ENCODE results near the gene ATP9B.

ATP9B gene

GRCh38 chr18:79042276-79042675 lies 26.9 kb upstream of the ATP9B start:
- H3K27me3 ChIP-seq (replicated peaks; ENCODE audit: control insufficient read depth, insufficient read depth, low read length) = no peaks in the 10 kb centered on the region
- no peaks in the 10 kb centered on the region for H3K36me3 ChIP-seq (ENCODE audit: control insufficient read depth, insufficient read depth, low read length)
- H3K4me3 ChIP-seq (replicated peaks; ENCODE audit: low read depth, low read length) = no peak overlapping the region
- DNase-seq (ENCODE audit: extremely low read depth, insufficient read length) = no peak
- TF ChIP-seq, protein P1, sequence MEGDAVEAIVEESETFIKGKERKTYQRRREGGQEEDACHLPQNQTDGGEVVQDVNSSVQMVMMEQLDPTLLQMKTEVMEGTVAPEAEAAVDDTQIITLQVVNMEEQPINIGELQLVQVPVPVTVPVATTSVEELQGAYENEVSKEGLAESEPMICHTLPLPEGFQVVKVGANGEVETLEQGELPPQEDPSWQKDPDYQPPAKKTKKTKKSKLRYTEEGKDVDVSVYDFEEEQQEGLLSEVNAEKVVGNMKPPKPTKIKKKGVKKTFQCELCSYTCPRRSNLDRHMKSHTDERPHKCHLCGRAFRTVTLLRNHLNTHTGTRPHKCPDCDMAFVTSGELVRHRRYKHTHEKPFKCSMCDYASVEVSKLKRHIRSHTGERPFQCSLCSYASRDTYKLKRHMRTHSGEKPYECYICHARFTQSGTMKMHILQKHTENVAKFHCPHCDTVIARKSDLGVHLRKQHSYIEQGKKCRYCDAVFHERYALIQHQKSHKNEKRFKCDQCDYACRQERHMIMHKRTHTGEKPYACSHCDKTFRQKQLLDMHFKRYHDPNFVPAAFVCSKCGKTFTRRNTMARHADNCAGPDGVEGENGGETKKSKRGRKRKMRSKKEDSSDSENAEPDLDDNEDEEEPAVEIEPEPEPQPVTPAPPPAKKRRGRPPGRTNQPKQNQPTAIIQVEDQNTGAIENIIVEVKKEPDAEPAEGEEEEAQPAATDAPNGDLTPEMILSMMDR (IDR thresholded peaks at IDR 0.05; ENCODE audit: insufficient read depth, low read length, poor library complexity, severe bottlenecking) = no peak

GRCh38 chr18:79043288-79043687 lies 25.9 kb upstream of the ATP9B start:
- H3K36me3 ChIP-seq (ENCODE audit: control insufficient read depth, insufficient read depth, low read length) = no peaks in the 10 kb centered on the region
- H3K4me3 ChIP-seq (replicated peaks; ENCODE audit: low read depth, low read length) = no peak overlapping the region
- TF ChIP-seq, protein P1 (IDR thresholded peaks at IDR 0.05; ENCODE audit: insufficient read depth, low read length, poor library complexity, severe bottlenecking) = no peak
- H3K27me3 ChIP-seq (replicated peaks; ENCODE audit: control insufficient read depth, insufficient read depth, low read length) = no peaks in the 10 kb centered on the region
- DNase-seq (ENCODE audit: extremely low read depth, insufficient read length) = no peak

DNA sequence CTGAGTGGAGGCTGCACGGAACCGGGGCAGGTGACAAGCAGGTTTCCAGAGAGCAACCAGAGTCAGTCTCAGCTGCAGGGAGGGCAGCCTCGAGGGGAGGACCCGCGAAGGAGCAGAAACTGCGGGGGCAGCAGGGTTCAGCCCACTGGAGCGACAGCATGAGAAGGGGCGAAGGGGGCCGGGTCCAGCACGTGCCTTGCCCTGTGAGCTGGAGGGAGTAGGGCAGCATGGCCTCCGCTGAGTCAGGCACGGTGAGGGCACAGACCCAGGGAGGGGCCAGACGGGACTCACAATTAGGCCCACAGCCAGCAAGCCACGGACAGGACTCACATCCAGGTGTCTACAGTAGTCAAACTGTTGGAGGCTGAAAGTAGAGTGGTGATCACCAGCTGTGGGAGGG lies 22.7 kb upstream of the ATP9B start:
- no peak overlapping the region for H3K4me3 ChIP-seq (replicated peaks; ENCODE audit: low read depth, low read length)
- DNase-seq (ENCODE audit: extremely low read depth, insufficient read length) = no peak
- no peaks in the 10 kb centered on the region for H3K27me3 ChIP-seq (replicated peaks; ENCODE audit: control insufficient read depth, insufficient read depth, low read length)
- TF ChIP-seq, protein P1 (IDR thresholded peaks at IDR 0.05; ENCODE audit: insufficient read depth, low read length, poor library complexity, severe bottlenecking) = no peak
- H3K36me3 ChIP-seq (ENCODE audit: control insufficient read depth, insufficient read depth, low read length) = no peaks in the 10 kb centered on the region

DNA sequence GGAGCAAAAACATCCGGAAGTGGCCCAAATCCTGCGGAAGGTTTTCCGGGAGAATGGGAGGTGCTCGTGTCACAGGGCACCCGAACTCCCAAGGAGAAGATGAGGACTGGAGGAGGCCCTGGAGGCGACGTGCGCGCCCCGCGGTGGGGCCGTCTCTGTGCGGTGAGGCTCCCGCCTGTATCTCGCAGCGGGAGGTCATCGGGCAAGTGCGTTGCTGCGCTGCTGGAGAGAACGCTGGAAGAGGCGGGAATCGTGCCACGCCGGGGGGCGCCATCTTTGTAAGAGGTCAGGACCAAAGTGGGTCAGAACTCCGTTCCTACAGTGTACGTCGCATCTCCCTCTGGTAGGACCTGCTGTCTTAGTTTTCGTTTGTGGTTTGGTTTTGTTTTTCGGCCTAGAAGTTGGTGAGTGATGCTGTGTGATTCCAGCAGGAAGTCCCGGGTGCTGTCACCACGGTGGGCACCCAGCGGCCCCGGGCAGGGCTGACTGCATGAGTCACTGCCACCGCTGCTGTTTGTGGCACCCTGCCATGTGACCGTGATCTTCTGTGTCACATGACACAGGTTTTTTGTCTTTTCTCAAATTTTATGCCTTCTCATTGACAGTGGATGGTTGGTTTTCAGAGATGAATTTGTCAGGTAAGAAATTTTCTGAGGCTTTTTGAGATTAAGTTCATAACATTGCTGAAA lies 21.5 kb upstream of the ATP9B start:
- H3K4me3 ChIP-seq (replicated peaks; ENCODE audit: low read depth, low read length) = no peak overlapping the region
- DNase-seq (ENCODE audit: extremely low read depth, insufficient read length) = no peak
- no peaks in the 10 kb centered on the region for H3K36me3 ChIP-seq (ENCODE audit: control insufficient read depth, insufficient read depth, low read length)
- TF ChIP-seq, protein P1 (IDR thresholded peaks at IDR 0.05; ENCODE audit: insufficient read depth, low read length, poor library complexity, severe bottlenecking) = no peak
- no peaks in the 10 kb centered on the region for H3K27me3 ChIP-seq (replicated peaks; ENCODE audit: control insufficient read depth, insufficient read depth, low read length)

DNA sequence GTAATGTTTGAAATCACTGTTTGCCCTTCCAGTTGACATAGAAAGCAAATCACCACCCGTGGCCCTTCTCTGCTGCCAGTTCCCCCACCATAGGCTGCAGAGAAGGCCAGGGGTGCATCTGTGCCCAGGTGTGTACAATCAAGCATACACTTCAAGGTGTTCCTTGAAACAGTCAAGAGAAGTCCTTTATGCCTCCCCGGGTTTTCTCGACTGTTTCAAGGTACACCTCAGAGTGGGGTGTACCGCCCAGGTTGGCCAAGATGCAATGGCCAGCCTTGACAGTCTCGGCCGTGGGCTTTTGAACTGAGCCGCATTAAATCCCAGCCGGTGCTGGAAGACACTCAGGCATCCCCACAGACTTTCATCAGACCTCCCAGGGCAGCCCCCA lies 21.0 kb upstream of the ATP9B start:
- no peak overlapping the region for H3K4me3 ChIP-seq (replicated peaks; ENCODE audit: low read depth, low read length)
- H3K36me3 ChIP-seq (ENCODE audit: control insufficient read depth, insufficient read depth, low read length) = no peaks in the 10 kb centered on the region
- no peaks in the 10 kb centered on the region for H3K27me3 ChIP-seq (replicated peaks; ENCODE audit: control insufficient read depth, insufficient read depth, low read length)
- DNase-seq (ENCODE audit: extremely low read depth, insufficient read length) = no peak
- TF ChIP-seq, protein P1 (IDR thresholded peaks at IDR 0.05; ENCODE audit: insufficient read depth, low read length, poor library complexity, severe bottlenecking) = no peak

GRCh38 chr18:79049506-79049905 lies 19.7 kb upstream of the ATP9B start:
- TF ChIP-seq, protein P1 (IDR thresholded peaks at IDR 0.05; ENCODE audit: insufficient read depth, low read length, poor library complexity, severe bottlenecking) = no peak

More at GRCh38 chr18:79049506-79049905, 19.7 kb upstream of the ATP9B start:
- no peaks in the 10 kb centered on the region for H3K27me3 ChIP-seq (replicated peaks; ENCODE audit: control insufficient read depth, insufficient read depth, low read length)
- no peak overlapping the region for H3K4me3 ChIP-seq (replicated peaks; ENCODE audit: low read depth, low read length)
- H3K36me3 ChIP-seq (ENCODE audit: control insufficient read depth, insufficient read depth, low read length) = no peaks in the 10 kb centered on the region
- no peak for DNase-seq (ENCODE audit: extremely low read depth, insufficient read length)

Measured in GM06990 (cell line).